Left ventricle myocardium inferior (tissue), 1 donor: ENCODE data around the gene AACS. TPM values are rescaled to one million over a fixed set of nuclear protein-coding genes. Genes with fewer than 3 reads are reported as not detected.

Experiments used
- DNase-seq: peaks from one replicate; pipeline ENCODE4 v3.0.0-alpha.2; 2020
- H3K27ac ChIP-seq: fragments of 200-600 bp; replicated peaks from 2 replicates; pipeline ENCODE4 v1.8.0; 2021
- H3K27me3 ChIP-seq: fragments of 200-600 bp; 2 replicates; pipeline ENCODE4 v1.8.0; 2021; ENCODE audit warnings: low read depth
- H3K36me3 ChIP-seq: fragments of 200-600 bp; 2 replicates; pipeline ENCODE4 v1.8.0; 2021
- H3K4me1 ChIP-seq: fragments of 200-600 bp; 2 replicates; pipeline ENCODE4 v1.8.0; 2021
- H3K4me3 ChIP-seq: fragments of 200-600 bp; 2 replicates; pipeline ENCODE4 v1.8.0; 2021; ENCODE audit warnings: mild to moderate bottlenecking, moderate library complexity
- H3K9me3 ChIP-seq: fragments of 200-600 bp; replicated peaks from 2 replicates; pipeline ENCODE4 v1.8.0; 2021
- intact Hi-C: fragments of 100-400 bp; cut with micrococcal nuclease; formaldehyde crosslinking; loops from one replicate; pipeline ENCODE4 v1.11.0; 2022
- total RNA-seq: library from RNA; stranded (reverse); fragmentation: NEBNext Ultra II Directional; extraction: Animal tissue kit (Norgen Biotek cat#: 25700); gene quantifications from one replicate; pipeline ENCODE4 v1.2.1, GENCODE V29; 2021
- TF ChIP-seq, protein P1 (sequence below): fragments of 200-600 bp; IDR thresholded peaks from 2 replicates; pipeline ENCODE4 v1.8.0; 2021; ENCODE audit warnings: antibody characterized with exemption, mild to moderate bottlenecking, borderline replicate concordance
- donor health status: DM: no; HTN: yes; CAD: no; lungs with severe emphysema.

AACS gene
- total RNA-seq, 1 donor from 2014 or later: 11.5 TPM

DNA sequence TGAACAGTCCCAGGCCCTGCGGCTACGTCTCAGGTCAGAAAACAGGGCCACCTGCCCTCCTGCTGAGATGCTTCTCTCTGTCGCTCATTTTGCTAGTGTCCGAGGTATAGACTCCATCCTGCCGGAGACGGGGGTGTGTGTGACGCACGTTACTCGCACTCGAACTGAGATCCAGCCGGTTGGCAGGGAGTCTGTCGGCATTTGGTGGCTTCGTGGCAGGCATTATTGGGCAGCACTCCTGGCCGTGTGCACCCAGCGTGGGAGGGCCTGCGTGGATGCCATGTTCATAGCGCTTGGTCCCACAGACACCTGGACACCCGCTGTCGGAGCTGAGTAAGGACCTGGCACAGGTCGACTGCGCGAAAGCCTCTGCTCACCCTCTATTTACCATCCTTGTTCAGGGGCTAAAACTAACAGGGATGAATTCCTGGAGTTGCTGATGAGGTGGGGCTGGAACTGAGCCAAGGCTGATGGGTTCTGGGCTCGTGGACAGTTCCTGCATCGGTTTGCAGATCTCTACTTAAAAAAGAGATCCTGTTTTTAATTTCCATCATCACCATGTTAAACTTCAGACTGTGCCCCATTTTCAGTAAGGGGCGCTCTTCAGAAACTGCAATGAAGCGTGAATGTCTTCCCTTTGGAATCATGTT, 28.6 kb downstream of the AACS start:
- peak overlapping the region; percentile 67 for H3K27ac ChIP-seq
- no peak for DNase-seq
- no peaks in the 10 kb centered on the region for H3K27me3 ChIP-seq
- intact Hi-C loops: no loop called here
- H3K9me3 ChIP-seq: no peaks in the 10 kb centered on the region
- TF ChIP-seq, protein P1, sequence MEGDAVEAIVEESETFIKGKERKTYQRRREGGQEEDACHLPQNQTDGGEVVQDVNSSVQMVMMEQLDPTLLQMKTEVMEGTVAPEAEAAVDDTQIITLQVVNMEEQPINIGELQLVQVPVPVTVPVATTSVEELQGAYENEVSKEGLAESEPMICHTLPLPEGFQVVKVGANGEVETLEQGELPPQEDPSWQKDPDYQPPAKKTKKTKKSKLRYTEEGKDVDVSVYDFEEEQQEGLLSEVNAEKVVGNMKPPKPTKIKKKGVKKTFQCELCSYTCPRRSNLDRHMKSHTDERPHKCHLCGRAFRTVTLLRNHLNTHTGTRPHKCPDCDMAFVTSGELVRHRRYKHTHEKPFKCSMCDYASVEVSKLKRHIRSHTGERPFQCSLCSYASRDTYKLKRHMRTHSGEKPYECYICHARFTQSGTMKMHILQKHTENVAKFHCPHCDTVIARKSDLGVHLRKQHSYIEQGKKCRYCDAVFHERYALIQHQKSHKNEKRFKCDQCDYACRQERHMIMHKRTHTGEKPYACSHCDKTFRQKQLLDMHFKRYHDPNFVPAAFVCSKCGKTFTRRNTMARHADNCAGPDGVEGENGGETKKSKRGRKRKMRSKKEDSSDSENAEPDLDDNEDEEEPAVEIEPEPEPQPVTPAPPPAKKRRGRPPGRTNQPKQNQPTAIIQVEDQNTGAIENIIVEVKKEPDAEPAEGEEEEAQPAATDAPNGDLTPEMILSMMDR: no peak
- H3K36me3 ChIP-seq: peaks cover 22% of the 10 kb centered on the region
- H3K4me3 ChIP-seq: no peak overlapping the region
- peaks cover 23% of the 10 kb centered on the region for H3K4me1 ChIP-seq

GRCh38 chr12:125096894-125097293, 31.7 kb downstream of the AACS start:
- H3K9me3 ChIP-seq: no peaks in the 10 kb centered on the region
- H3K4me1 ChIP-seq: peaks cover 31% of the 10 kb centered on the region
- intact Hi-C loops: no loop called here
- no peak overlapping the region for H3K4me3 ChIP-seq
- DNase-seq: no peak
- H3K36me3 ChIP-seq: peaks cover 4% of the 10 kb centered on the region
- no peaks in the 10 kb centered on the region for H3K27me3 ChIP-seq
- TF ChIP-seq, protein P1: no peak
- no peak overlapping the region for H3K27ac ChIP-seq

GRCh38 chr12:125097427-125097826, 32.2 kb downstream of the AACS start:
- peaks cover 25% of the 10 kb centered on the region for H3K4me1 ChIP-seq
- H3K36me3 ChIP-seq: no peaks in the 10 kb centered on the region
- no peaks in the 10 kb centered on the region for H3K9me3 ChIP-seq
- intact Hi-C loops: no loop called here
- no peaks in the 10 kb centered on the region for H3K27me3 ChIP-seq
- H3K27ac ChIP-seq: no peak overlapping the region
- H3K4me3 ChIP-seq: no peak overlapping the region
- TF ChIP-seq, protein P1: no peak
- DNase-seq: no peak

- TF ChIP-seq, protein P1: no peak
- Histone ChIP-seq H3K9me3 (no peaks in the 10 kb centered on the region), H3K4me3 (no peak overlapping the region), H3K27ac (no peak overlapping the region), H3K27me3 (no peaks in the 10 kb centered on the region), H3K36me3 (peaks cover 12% of the 10 kb centered on the region), H3K4me1 (peaks cover 20% of the 10 kb centered on the region)
- intact Hi-C loops: no loop called here
- DNase-seq: no peak
Observed at GRCh38 chr12:125098676-125099408, 33.6 kb downstream of the AACS start.

DNA sequence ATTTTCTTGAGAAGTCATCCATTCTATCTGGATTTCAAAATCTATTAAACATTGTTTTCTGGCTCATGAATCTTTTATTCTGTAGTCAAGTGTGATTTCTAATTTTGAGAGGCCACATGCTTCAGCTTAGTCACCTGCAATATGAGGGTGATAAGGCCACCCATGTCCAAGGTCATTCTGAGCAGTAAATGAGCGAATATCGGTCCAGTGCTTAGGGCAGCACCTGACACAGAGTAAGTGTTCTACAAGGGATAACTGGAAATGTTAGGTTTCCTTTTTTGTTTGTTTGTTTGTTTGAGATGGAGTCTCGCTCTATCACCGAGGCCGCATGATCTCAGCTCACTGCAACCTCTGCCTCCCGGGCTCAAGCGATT, 34.2 kb downstream of the AACS start:
- peaks cover 18% of the 10 kb centered on the region for H3K36me3 ChIP-seq
- no peaks in the 10 kb centered on the region for H3K27me3 ChIP-seq
- TF ChIP-seq, protein P1: no peak
- intact Hi-C loops: no loop called here
- no peak overlapping the region for H3K27ac ChIP-seq
- H3K4me1 ChIP-seq: peaks cover 20% of the 10 kb centered on the region
- no peak for DNase-seq
- no peaks in the 10 kb centered on the region for H3K9me3 ChIP-seq
- H3K4me3 ChIP-seq: no peak overlapping the region
